ENCODE measurements around the gene CAMKK1. TPM values are rescaled to one million over a fixed set of nuclear protein-coding genes. Genes with fewer than 3 reads are reported as not detected.
A peak's percentile ranks its signal among the peaks of the same experiment; 100 is the strongest.

Gene CAMKK1
- total and polyA plus RNA-seq, 9 of the 15 experiments (the other 6 are each of a cell fraction or from before 2014, with no cell fraction given), result 0.34 to 7.5 (median 4.9) TPM

GRCh38 chr17:3913531-3914311 lies 20.9 kb upstream of the CAMKK1 start (continued):
- TF ChIP-seq HCFC1 (IDR thresholded peaks at IDR 0.05; ENCODE audit: low read depth, low read length) (no peak), RCOR1 (IDR thresholded peaks at IDR 0.05; ENCODE audit: borderline replicate concordance in 1 of 2, low read depth in 2 of 2, low read length in 2 of 2) (0 out of 4 replicates have a peak, but pooled peaks of 1 of the 2 experiments have one; percentile 14), NFIC (IDR thresholded peaks at IDR 0.05) (no peak), ZNF592 (IDR thresholded peaks at IDR 0.05) (peak; percentile 57; the same call in 1 of the 2 replicates), KLF1 (tag; IDR thresholded peaks at IDR 0.05) (no peak), MYNN (IDR thresholded peaks at IDR 0.05) (0 out of 2 replicates have a peak, but pooled peaks have one; percentile 15), MYNN (CRISPR knock-in tag; IDR thresholded peaks at IDR 0.05) (no peak), ARID1B (IDR thresholded peaks at IDR 0.05) (no peak), SP1 (CRISPR knock-in tag; IDR thresholded peaks at IDR 0.05) (0 out of 2 replicates have a peak, but pooled peaks have one; percentile 51), NFYB (IDR thresholded peaks at IDR 0.05; ENCODE audit: extremely low read depth, insufficient read length) (no peak), GTF2B (IDR thresholded peaks at IDR 0.05; ENCODE audit: extremely low read depth, insufficient read length) (no peak), CXXC5 (CRISPR knock-in tag; IDR thresholded peaks at IDR 0.05) (0 out of 2 replicates have a peak, but pooled peaks have one; percentile 14), ETV5 (CRISPR knock-in tag; IDR thresholded peaks at IDR 0.05; ENCODE audit: low read depth) (peak; percentile 59; the same call in 1 of the 2 replicates), ZBTB33 (CRISPR knock-in tag; IDR thresholded peaks at IDR 0.05) (peak; percentile 50; the same call in 1 of the 2 replicates), ZNF263 (CRISPR knock-in tag; IDR thresholded peaks at IDR 0.05; ENCODE audit: borderline replicate concordance) (peak; percentile 29; the same call in 1 of the 2 replicates), BHLHE40 (IDR thresholded peaks at IDR 0.05; ENCODE audit: low read length) (peak; percentile 41; the same call in 1 of the 2 replicates), CTBP1 (IDR thresholded peaks at IDR 0.05; ENCODE audit: borderline replicate concordance) (peak; percentile 33; the same call in 1 of the 2 replicates), NCOR1 (IDR thresholded peaks at IDR 0.05) (no peak), STAG1 (CRISPR knock-in tag; IDR thresholded peaks at IDR 0.05; ENCODE audit: borderline replicate concordance) (peak; percentile 80; the same call in 1 of the 2 replicates)
- TF ChIP-seq, protein P1, sequence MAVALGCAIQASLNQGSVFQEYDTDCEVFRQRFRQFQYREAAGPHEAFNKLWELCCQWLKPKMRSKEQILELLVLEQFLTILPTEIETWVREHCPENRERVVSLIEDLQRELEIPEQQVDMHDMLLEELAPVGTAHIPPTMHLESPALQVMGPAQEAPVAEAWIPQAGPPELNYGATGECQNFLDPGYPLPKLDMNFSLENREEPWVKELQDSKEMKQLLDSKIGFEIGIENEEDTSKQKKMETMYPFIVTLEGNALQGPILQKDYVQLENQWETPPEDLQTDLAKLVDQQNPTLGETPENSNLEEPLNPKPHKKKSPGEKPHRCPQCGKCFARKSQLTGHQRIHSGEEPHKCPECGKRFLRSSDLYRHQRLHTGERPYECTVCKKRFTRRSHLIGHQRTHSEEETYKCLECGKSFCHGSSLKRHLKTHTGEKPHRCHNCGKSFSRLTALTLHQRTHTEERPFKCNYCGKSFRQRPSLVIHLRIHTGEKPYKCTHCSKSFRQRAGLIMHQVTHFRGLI (CRISPR knock-in tag; IDR thresholded peaks at IDR 0.05), result no peak
